ENCODE measurements around the gene C1QTNF12. TPM values are rescaled to one million over a fixed set of nuclear protein-coding genes. Genes with fewer than 3 reads are reported as not detected.

Gene C1QTNF12
- total RNA-seq, 4 donors from 2014 or later, result 0.79 to 3.0 (median 1.7) TPM; not detected in 1

GRCh38 chr1:1259951-1260600, 13.6 kb upstream of the C1QTNF12 start:
- no peak for DNase-seq
- TF ChIP-seq POLR2A (IDR thresholded peaks at IDR 0.05) (no peak), CTCF (IDR thresholded peaks at IDR 0.05) (no peak)
- H3K4me3 ChIP-seq, result no peak overlapping the region
- 75 to 86% methylated on average over 18 to 23 of the region's 26 CpGs for WGBS, 2 donors
- intact Hi-C loops (cut with DNase I), result no loop called here
- H3K9me3 ChIP-seq, result no peaks in the 10 kb centered on the region
- H3K27me3 ChIP-seq, result no peaks in the 10 kb centered on the region
- peaks cover 7 to 40% (median 7%) of the 10 kb centered on the region in 3 donors for H3K4me1 ChIP-seq
- H3K27ac ChIP-seq, result no peak overlapping the region
- peaks cover 25 to 100% (median 26%) of the 10 kb centered on the region in 3 donors for H3K36me3 ChIP-seq

- Histone ChIP-seq H3K4me1 (peaks cover 7 to 40% (median 7%) of the 10 kb centered on the region in 3 donors), H3K4me3 (no peak overlapping the region), H3K27me3 (no peaks in the 10 kb centered on the region), H3K27ac (no peak overlapping the region), H3K9me3 (no peaks in the 10 kb centered on the region), H3K36me3 (peaks cover 20 to 100% (median 31%) of the 10 kb centered on the region in 3 donors)
- WGBS, 2 donors, result 93 to 95% methylated on average over 5 to 11 of the region's 18 CpGs
- DNase-seq, result no peak
- intact Hi-C loops (cut with DNase I), result no loop called here
- TF ChIP-seq POLR2A (IDR thresholded peaks at IDR 0.05), result no peak
- TF ChIP-seq CTCF (IDR thresholded peaks at IDR 0.05), result no peak
These were observed 13.0 kb upstream of the C1QTNF12 start for GRCh38 chr1:1259540-1259939.

- Histone ChIP-seq H3K27me3 (no peaks in the 10 kb centered on the region), H3K4me3 (no peak overlapping the region), H3K9me3 (no peaks in the 10 kb centered on the region), H3K36me3 (peaks cover 20 to 100% (median 33%) of the 10 kb centered on the region in 3 donors), H3K27ac (no peak overlapping the region), H3K4me1 (peaks cover 7 to 40% (median 7%) of the 10 kb centered on the region in 3 donors)
- 58 to 85% methylated on average over 10 to 22 of the region's 22 CpGs for WGBS, 2 donors
- intact Hi-C loops (cut with DNase I), result no loop called here
- no peak for TF ChIP-seq CTCF (IDR thresholded peaks at IDR 0.05)
- TF ChIP-seq POLR2A (IDR thresholded peaks at IDR 0.05), result no peak
- no peak for DNase-seq
These were observed 12.6 kb upstream of the C1QTNF12 start for GRCh38 chr1:1259119-1259488.

GRCh38 chr1:1256956-1257871, 10.7 kb upstream of the C1QTNF12 start:
- intact Hi-C loops (cut with DNase I), result no loop called here
- WGBS, 2 donors, result 90 to 96% methylated on average over 15 to 24 of the region's 31 CpGs
- H3K4me1 ChIP-seq, result peaks cover 7 to 38% (median 7%) of the 10 kb centered on the region in 3 donors
- no peak overlapping the region for H3K4me3 ChIP-seq
- DNase-seq, result no peak
- no peak for TF ChIP-seq CTCF (IDR thresholded peaks at IDR 0.05)
- TF ChIP-seq POLR2A (IDR thresholded peaks at IDR 0.05), result no peak
- H3K36me3 ChIP-seq, result peaks cover 9 to 100% (median 26%) of the 10 kb centered on the region in 3 donors
- H3K27ac ChIP-seq, result no peak overlapping the region
- no peaks in the 10 kb centered on the region for H3K27me3 ChIP-seq
- no peaks in the 10 kb centered on the region for H3K9me3 ChIP-seq

GRCh38 chr1:1255611-1256010, 9.1 kb upstream of the C1QTNF12 start:
- Histone ChIP-seq H3K36me3 (peaks cover 6 to 95% (median 19%) of the 10 kb centered on the region in 3 donors), H3K4me3 (no peak overlapping the region), H3K27ac (no peak overlapping the region), H3K9me3 (no peaks in the 10 kb centered on the region), H3K4me1 (peaks cover 9 to 36% (median 13%) of the 10 kb centered on the region in 3 donors), H3K27me3 (no peaks in the 10 kb centered on the region)
- DNase-seq, result no peak
- intact Hi-C loops (cut with DNase I), result no loop called here
- TF ChIP-seq CTCF (IDR thresholded peaks at IDR 0.05) (no peak), POLR2A (IDR thresholded peaks at IDR 0.05) (no peak)
- 100% methylated on average over 1 of the region's 10 CpGs for WGBS, 2 donors

All from esophagus squamous epithelium (tissue), 5 donors.